PC-3 (cell line): Measurements from ENCODE around the gene MCOLN2. TPM values are rescaled to one million over a fixed set of nuclear protein-coding genes. Genes with fewer than 3 reads are reported as not detected.

Experiments
- ATAC-seq: fragments of 200-7000 bp; cut with Tn5 transposase; 2 replicates; pipeline ENCODE4 v1.9.1; 2020; ENCODE audit warnings: mild to moderate bottlenecking, moderate library complexity
- BruUV-seq: library from RNA; stranded (reverse); fragments of 400-500 nt; replicated peaks from 2 replicates; lab custom pipeline; 2021; lab: Mats Ljungman, UMichigan
- CTCF ChIA-PET: fragments of 300-600 bp; sonication (Branson Sonifier 250); formaldehyde crosslinking; loops from one replicate; lab custom pipeline; 2022; ENCODE audit warnings: antibody characterized with exemption; lab: Charles Lee
- POLR2A ChIA-PET: fragments of 300-600 bp; sonication (Branson Sonifier 250); formaldehyde crosslinking; loops from one replicate; lab custom pipeline; 2022; ENCODE audit warnings: antibody characterized with exemption; ENCODE audit not compliant: unreplicated experiment; lab: Charles Lee
- DNase-seq: peaks from one replicate; pipeline ENCODE4 v3.0.0-alpha.2; 2015
- H2AFZ ChIP-seq: fragments of 300-600 bp; sonication (generic); 2 replicates; pipeline ENCODE4 v1.6.0; 2016; ENCODE audit warnings: antibody characterized with exemption, low read length
- H3F3A ChIP-seq: fragments of 300-600 bp; sonication (generic); one replicate; pipeline ENCODE4 v1.6.0; 2017; ENCODE audit warnings: antibody characterized with exemption, low read length, control low read depth, mild to moderate bottlenecking; ENCODE audit not compliant: unreplicated experiment
- H3K27ac ChIP-seq: fragments of 300-600 bp; sonication (generic); 2 replicates; pipeline ENCODE4 v1.5.1; 2016; ENCODE audit warnings: mild to moderate bottlenecking, low read length
- H3K27me3 ChIP-seq: fragments of 300-600 bp; sonication (generic); 2 replicates; pipeline ENCODE4 v1.6.1; 2016; ENCODE audit warnings: low read length, mixed read lengths
- H3K36me3 ChIP-seq: fragments of 300-600 bp; sonication (generic); 2 replicates; pipeline ENCODE4 v1.6.1; 2016; ENCODE audit warnings: low read depth, mixed run types, low read length, mixed read lengths
- H3K4me1 ChIP-seq: fragments of 300-600 bp; sonication (generic); 2 replicates; pipeline ENCODE4 v1.5.1; 2016; ENCODE audit warnings: low read length; ENCODE audit not compliant: insufficient read depth
- H3K4me2 ChIP-seq: fragments of 300-600 bp; sonication (generic); 2 replicates; pipeline ENCODE4 v1.6.0; 2016; ENCODE audit warnings: low read length
- H3K4me3 ChIP-seq: fragments of 300-600 bp; sonication (generic); 2 replicates; pipeline ENCODE4 v1.5.1; 2016; ENCODE audit warnings: mild to moderate bottlenecking, low read length, mixed read lengths
- H3K79me2 ChIP-seq: fragments of 300-600 bp; sonication (generic); 2 replicates; pipeline ENCODE4 v1.6.1; 2017; ENCODE audit warnings: low read length, mixed read lengths
- H3K9ac ChIP-seq: fragments of 300-600 bp; sonication (generic); 2 replicates; pipeline ENCODE4 v1.6.0; 2016; ENCODE audit warnings: mild to moderate bottlenecking, low read length
- H3K9me2 ChIP-seq: fragments of 300-600 bp; sonication (generic); replicated peaks from 2 replicates; pipeline ENCODE4 v1.6.1; 2016; ENCODE audit warnings: mixed run types, low read length, mixed read lengths
- H3K9me3 ChIP-seq: fragments of 300-600 bp; sonication (generic); 2 replicates; pipeline ENCODE4 v1.6.1; 2016; ENCODE audit warnings: low read length, mixed read lengths
- H4K20me1 ChIP-seq: fragments of 300-600 bp; sonication (generic); 2 replicates; pipeline ENCODE4 v1.6.1; 2016; ENCODE audit warnings: low read length, mixed read lengths
- CTCF ChIP-seq: fragments of 300-600 bp; sonication (generic); conservative IDR thresholded peaks from 2 replicates; pipeline ENCODE4 v1.5.1; 2017; ENCODE audit warnings: antibody characterized with exemption, low read depth, mild to moderate bottlenecking, low read length
- EZH2 ChIP-seq: fragments of 300-600 bp; sonication (generic); IDR thresholded peaks from one replicate; pipeline ENCODE4 v1.6.1; 2017; ENCODE audit warnings: antibody characterized with exemption, mild to moderate bottlenecking, low read length; ENCODE audit not compliant: unreplicated experiment
- EZH2phosphoT487 ChIP-seq: fragments of 300-600 bp; sonication (generic); IDR thresholded peaks from 2 replicates; pipeline ENCODE4 v1.6.1; 2018; ENCODE audit warnings: mild to moderate bottlenecking, antibody characterized with exemption, low read length, borderline replicate concordance
- intact Hi-C: fragments of 100-400 bp; cut with micrococcal nuclease; formaldehyde crosslinking; loops from 2 replicates; pipeline ENCODE4 v1.9.0; 2023
- total RNA-seq: library from RNA; depleted of rRNA; stranded (reverse); fragments of >200 nt; gene quantifications from 2 replicates; pipeline ENCODE4 v1.2.3, GENCODE V29; 2014

The MCOLN2 gene
- total RNA-seq, 1 experiment from 2014 or later = 24.6 TPM

GRCh38 chr1:84887261-84887934 is 109.5 kb downstream of the MCOLN2 start:
- no peaks in the 10 kb centered on the region for H3F3A ChIP-seq
- peaks cover 38% of the 10 kb centered on the region for H3K4me1 ChIP-seq
- H2AFZ ChIP-seq = peak overlapping the region; percentile 37
- no TSS peak for BruUV-seq
- no peaks in the 10 kb centered on the region for H4K20me1 ChIP-seq
- DNase-seq = peak; percentile 79
- peak; percentile 39 for ATAC-seq
- H3K4me3 ChIP-seq = no peak overlapping the region
- ChIA-PET CTCF (no interaction called here), POLR2A (no interaction called here)
- no peaks in the 10 kb centered on the region for H3K9me3 ChIP-seq
- peaks cover 42% of the 10 kb centered on the region for H3K79me2 ChIP-seq
- peak overlapping the region; percentile 84 for H3K27ac ChIP-seq
- H3K4me2 ChIP-seq = peak overlapping the region; percentile 23
- intact Hi-C loops = loop anchor here (5.0 kb wide), 1 partner anchor 50 kb away; no protein-coding TSS in a partner anchor
- H3K36me3 ChIP-seq = 0 out of 2 replicates have a peak, but pooled peaks cover 3% of the 10 kb centered on the region
- H3K27me3 ChIP-seq = no peaks in the 10 kb centered on the region
- TF ChIP-seq CTCF (no peak), EZH2 (no peak), EZH2phosphoT487 (no peak)
- peak overlapping the region; percentile 26; the same call in 1 of the 2 replicates for H3K9ac ChIP-seq
- no peaks in the 10 kb centered on the region for H3K9me2 ChIP-seq

GRCh38 chr1:84885469-84885868 is 111.4 kb downstream of the MCOLN2 start:
- H3K4me1 ChIP-seq = peaks cover 38% of the 10 kb centered on the region
- no peaks in the 10 kb centered on the region for H3K27me3 ChIP-seq
- ATAC-seq (no peak), DNase-seq (no peak)
- BruUV-seq = no TSS peak
- no peak overlapping the region for H3K4me2 ChIP-seq
- H3K36me3 ChIP-seq = 0 out of 2 replicates have a peak, but pooled peaks cover 3% of the 10 kb centered on the region
- no peaks in the 10 kb centered on the region for H3K9me2 ChIP-seq
- ChIA-PET POLR2A (no interaction called here), CTCF (no interaction called here)
- peaks cover 42% of the 10 kb centered on the region for H3K79me2 ChIP-seq
- no peaks in the 10 kb centered on the region for H4K20me1 ChIP-seq
- H2AFZ ChIP-seq = no peak overlapping the region
- intact Hi-C loops = loop anchor here (5.0 kb wide), 1 partner anchor 52 kb away; no protein-coding TSS in a partner anchor
- TF ChIP-seq EZH2 = no peak
- TF ChIP-seq CTCF = no peak
- no peak for TF ChIP-seq EZH2phosphoT487
- no peaks in the 10 kb centered on the region for H3F3A ChIP-seq
- no peak overlapping the region for H3K4me3 ChIP-seq
- no peak overlapping the region for H3K9ac ChIP-seq
- H3K27ac ChIP-seq = no peak overlapping the region
- no peaks in the 10 kb centered on the region for H3K9me3 ChIP-seq
